H1 (cell line): ENCODE measurements around the gene SPEF2. TPM values are rescaled to one million over a fixed set of nuclear protein-coding genes. Genes with fewer than 3 reads are reported as not detected.

Source experiments
- CHD1 ChIP-seq: IDR thresholded peaks from 2 replicates; pipeline ENCODE4 v1.6.1; 2012; ENCODE audit warnings: low read depth, low read length, improper control_type of control experiment
- GABPA ChIP-seq: IDR thresholded peaks from 2 replicates; pipeline ENCODE4 v1.6.1; 2011; ENCODE audit warnings: mild to moderate bottlenecking, low read length, moderate library complexity, borderline replicate concordance; ENCODE audit not compliant: insufficient read depth
- HDAC6 ChIP-seq: IDR thresholded peaks from one replicate; pipeline ENCODE4 v1.7.1; 2012; ENCODE audit warnings: low read depth, mild to moderate bottlenecking, inconsistent platforms, low read length, moderate library complexity
- NRF1 ChIP-seq: IDR thresholded peaks from 2 replicates; pipeline ENCODE4 v1.6.1; 2011; ENCODE audit warnings: mild to moderate bottlenecking, low read depth, low read length, improper control_type of control experiment
- SRF ChIP-seq: IDR thresholded peaks from 2 replicates; pipeline ENCODE4 v1.6.1; 2011; ENCODE audit warnings: mild to moderate bottlenecking, low read depth, low read length, moderate library complexity
- polyA plus RNA-seq, 7 experiments: library from polyadenylated mRNA; depleted of rRNA in 3 of 7; stranded (reverse) in 5 of 7; unstranded in 2 of 7; fragments of >200 nt in 5 of 7; fragments of 200-250 nt in 2 of 7; gene quantifications; 1 replicate in 5 of 7; 2 replicates in 1 of 7; 4 replicates in 1 of 7; pipeline versions ENCODE4 v1.2.1 to v1.2.3, GENCODE V29; 2011 to 2013; ENCODE audit warnings: missing spikeins in 2 of 7, mixed read lengths in 2 of 7
- total RNA-seq: library from RNA; stranded (reverse); fragmentation: NEBNext Ultra II Directional; extraction: Animal tissue kit (Norgen Biotek cat#: 25700); gene quantifications from 2 replicates; pipeline ENCODE4 v1.2.1, GENCODE V29; 2021

The SPEF2 gene
- total and polyA plus RNA-seq, 2 of the 8 experiments (the other 6 are each of a cell fraction or from before 2014, with no cell fraction given): 0.14 to 0.73 TPM

GRCh38 chr5:35600591-35600990 is 17.1 kb upstream of the SPEF2 start (continued):
- TF ChIP-seq SRF (no peak), HDAC6 (no peak), NRF1 (no peak), GABPA (no peak), CHD1 (no peak)
